Spleen (tissue), 11 donors: ENCODE measurements around the gene OR51V1. TPM values are rescaled to one million over a fixed set of nuclear protein-coding genes. Genes with fewer than 3 reads are reported as not detected.

Experiments
- DNase-seq: peaks from one replicate; pipeline ENCODE4 v3.0.0-alpha.2; 2020
- H3K27ac ChIP-seq, 8 donors: fragments of 200-600 bp; sonication (generic) in 7 of 8; 1 replicate in 4 of 8; 2 replicates in 4 of 8; pipeline versions ENCODE4 v1.5.0 to v1.8.0; 2016 to 2021; ENCODE audit warnings: inconsistent platforms in 4 of 8, mild to moderate bottlenecking in 4 of 8, moderate library complexity in 1 of 8
- H3K27me3 ChIP-seq, 7 donors: fragments of 200-600 bp; sonication (generic) in 6 of 7; replicated peaks in 1 of 7; 1 replicate in 4 of 7; 2 replicates in 3 of 7; pipeline versions ENCODE4 v1.5.0 to v1.8.0; 2016 to 2021; ENCODE audit warnings: inconsistent platforms in 3 of 7, mild to moderate bottlenecking in 1 of 7
- H3K36me3 ChIP-seq, 6 donors: fragments of 200-600 bp; sonication (generic) in 5 of 6; 1 replicate in 4 of 6; 2 replicates in 2 of 6; pipeline versions ENCODE4 v1.5.0 to v1.8.0; 2016 to 2021; ENCODE audit warnings: inconsistent platforms in 2 of 6
- H3K4me1 ChIP-seq, 6 donors: fragments of 200-600 bp; sonication (generic) in 5 of 6; 1 replicate in 3 of 6; 2 replicates in 3 of 6; pipeline versions ENCODE4 v1.5.0 to v1.8.0; 2016 to 2021; ENCODE audit warnings: inconsistent platforms in 3 of 6
- H3K4me3 ChIP-seq, 8 donors: fragments of 200-600 bp; sonication (generic) in 7 of 8; 1 replicate in 4 of 8; 2 replicates in 4 of 8; pipeline versions ENCODE4 v1.5.0 to v1.8.0; 2016 to 2021; ENCODE audit warnings: inconsistent platforms in 4 of 8, mild to moderate bottlenecking in 4 of 8, moderate library complexity in 2 of 8
- H3K9me3 ChIP-seq, 8 donors: fragments of 200-600 bp; sonication (generic) in 7 of 8; 1 replicate in 4 of 8; 2 replicates in 4 of 8; pipeline versions ENCODE4 v1.5.0 to v1.8.0; 2016 to 2021; ENCODE audit warnings: inconsistent platforms in 4 of 8
- POLR2A ChIP-seq, 3 donors: fragments of 450-650 bp; IDR thresholded peaks; one replicate each; pipeline ENCODE4 v1.5.1; 2017; ENCODE audit warnings: antibody characterized with exemption in 3 of 3, mild to moderate bottlenecking in 1 of 3
- POLR2AphosphoS5 ChIP-seq, 3 donors: sonication (generic); formaldehyde crosslinking; IDR thresholded peaks; one replicate each; pipeline ENCODE4 v1.5.1; 2017; ENCODE audit warnings: antibody characterized with exemption in 3 of 3
- WGBS, 5 donors: extraction: QIAGEN DNeasy Blood & Tissue Kit in 3 of 5; methylation state at CpG; one replicate each; pipeline versions ENCODE4 v1.1.5 to v1.1.7; 2013 to 2018; 5-methylcytosine and 5-hydroxymethylcytosine counted together
- intact Hi-C: fragments of 100-400 bp; cut with DNase I; formaldehyde crosslinking; loops from one replicate; pipeline ENCODE4 v1.15.0; 2023; ENCODE audit warnings: low total_unique reads
- polyA plus RNA-seq, 3 donors: library from polyadenylated mRNA; stranded (reverse); fragments of 200-250 nt; gene quantifications; one replicate each; pipeline ENCODE4 v1.2.1, GENCODE V29; 2013
- total RNA-seq, 7 donors: library from RNA; depleted of rRNA in 3 of 7; stranded (reverse); fragments of >200 nt in 3 of 7; fragmentation: NEBNext Ultra II Directional in 4 of 7; extraction: Animal tissue kit (Norgen Biotek cat#: 25700) in 4 of 7; gene quantifications; one replicate each; pipeline versions ENCODE4 v1.1.0 to v1.2.1, GENCODE V29; 2016 to 2021
- TF ChIP-seq, protein P1 (sequence below), 11 experiments: fragments of 200-600 bp in 7 of 11; fragments of 450-650 bp in 4 of 11; sonication (generic) in 4 of 11; IDR thresholded peaks in 8 of 11; conservative IDR thresholded peaks in 3 of 11; 1 replicate in 7 of 11; 2 replicates in 4 of 11; pipeline versions ENCODE4 v1.4.0 to v1.8.0; 2016 to 2021; ENCODE audit warnings: antibody characterized with exemption in 11 of 11, inconsistent platforms in 4 of 11, mild to moderate bottlenecking in 1 of 11
- donor health status: healthy with polysubstance abuse.
- donor health status: DM: no; HTN: no; CAD: no; lungs with moderate emphysema.
- donor health status: DM: no; HTN: no; CAD: no.
- donor health status: Bipolar disorder and iron deficiency.
- donor health status: healthy.
- donor health status: DM: no; HTN: no; CAD: no.
- donor health status: DM: yes; HTN: yes; CAD: no.

OR51V1 gene
- total and polyA plus RNA-seq, 10 donors = not detected

DNA sequence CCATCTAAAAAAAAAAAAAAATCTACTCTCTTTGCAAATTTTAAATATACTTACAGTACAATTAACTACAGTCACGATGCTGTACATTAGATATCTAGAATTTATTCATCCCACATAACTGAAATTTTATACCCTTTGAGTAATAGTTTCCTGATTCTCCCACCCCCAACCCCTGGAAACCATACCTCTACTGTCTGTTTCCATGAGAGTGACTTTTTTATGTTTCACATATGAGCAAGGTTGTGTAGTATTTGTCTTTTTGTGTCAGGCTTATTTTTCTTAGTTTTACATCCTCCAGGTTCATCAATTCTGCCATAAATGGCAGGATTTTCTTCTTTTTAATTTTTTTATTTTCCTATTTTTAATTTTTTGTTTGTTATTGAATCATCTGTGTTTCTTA is 23.2 kb upstream of the OR51V1 start:
- 50 to 85% (median 71%) methylated on average over 1 of the region's 1 CpG for WGBS, 5 donors
- TF ChIP-seq, protein P1, sequence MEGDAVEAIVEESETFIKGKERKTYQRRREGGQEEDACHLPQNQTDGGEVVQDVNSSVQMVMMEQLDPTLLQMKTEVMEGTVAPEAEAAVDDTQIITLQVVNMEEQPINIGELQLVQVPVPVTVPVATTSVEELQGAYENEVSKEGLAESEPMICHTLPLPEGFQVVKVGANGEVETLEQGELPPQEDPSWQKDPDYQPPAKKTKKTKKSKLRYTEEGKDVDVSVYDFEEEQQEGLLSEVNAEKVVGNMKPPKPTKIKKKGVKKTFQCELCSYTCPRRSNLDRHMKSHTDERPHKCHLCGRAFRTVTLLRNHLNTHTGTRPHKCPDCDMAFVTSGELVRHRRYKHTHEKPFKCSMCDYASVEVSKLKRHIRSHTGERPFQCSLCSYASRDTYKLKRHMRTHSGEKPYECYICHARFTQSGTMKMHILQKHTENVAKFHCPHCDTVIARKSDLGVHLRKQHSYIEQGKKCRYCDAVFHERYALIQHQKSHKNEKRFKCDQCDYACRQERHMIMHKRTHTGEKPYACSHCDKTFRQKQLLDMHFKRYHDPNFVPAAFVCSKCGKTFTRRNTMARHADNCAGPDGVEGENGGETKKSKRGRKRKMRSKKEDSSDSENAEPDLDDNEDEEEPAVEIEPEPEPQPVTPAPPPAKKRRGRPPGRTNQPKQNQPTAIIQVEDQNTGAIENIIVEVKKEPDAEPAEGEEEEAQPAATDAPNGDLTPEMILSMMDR (IDR thresholded peaks at IDR 0.05 in 8 of 11, conservative IDR thresholded peaks at IDR 0.05 in 3 of 11) = no peak
- TF ChIP-seq POLR2A (IDR thresholded peaks at IDR 0.05) (no peak), POLR2AphosphoS5 (IDR thresholded peaks at IDR 0.05) (no peak)
- DNase-seq = no peak
- H3K9me3 ChIP-seq = peaks cover 0 to 8% (median 0%) of the 10 kb centered on the region in 8 donors
- intact Hi-C loops = no loop called here
- no peak overlapping the region for H3K27ac ChIP-seq
- H3K27me3 ChIP-seq = no peaks in the 10 kb centered on the region
- no peaks in the 10 kb centered on the region for H3K4me1 ChIP-seq
- no peaks in the 10 kb centered on the region for H3K36me3 ChIP-seq
- no peak overlapping the region for H3K4me3 ChIP-seq

DNA sequence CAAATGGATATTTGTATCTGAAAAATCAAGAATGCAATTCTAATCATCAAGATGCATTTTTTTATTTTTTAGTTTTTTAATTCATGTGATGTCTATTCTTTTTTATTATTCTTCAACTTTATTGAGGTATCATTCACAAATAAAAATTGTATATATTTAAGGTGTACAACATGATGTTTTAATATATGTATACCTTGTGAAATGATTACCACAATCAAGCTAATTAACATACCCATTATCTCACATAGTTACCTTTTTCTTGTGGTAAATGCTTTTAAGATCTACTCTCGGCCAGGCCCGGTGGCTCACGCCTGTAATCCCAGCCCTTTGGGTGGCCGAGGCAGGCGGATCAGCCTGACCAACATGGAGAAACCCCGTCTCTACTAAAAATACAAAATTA is 22.7 kb upstream of the OR51V1 start:
- WGBS, 5 donors = 87 to 95% (median 88%) methylated on average over 6 of the region's 6 CpGs
- Histone ChIP-seq H3K4me1 (no peaks in the 10 kb centered on the region), H3K27ac (no peak overlapping the region), H3K36me3 (no peaks in the 10 kb centered on the region), H3K4me3 (no peak overlapping the region), H3K27me3 (no peaks in the 10 kb centered on the region), H3K9me3 (peaks cover 0 to 8% (median 0%) of the 10 kb centered on the region in 8 donors)
- no peak for DNase-seq
- intact Hi-C loops = no loop called here
- TF ChIP-seq, protein P1 (IDR thresholded peaks at IDR 0.05 in 8 of 11, conservative IDR thresholded peaks at IDR 0.05 in 3 of 11) = no peak
- TF ChIP-seq POLR2AphosphoS5 (IDR thresholded peaks at IDR 0.05) = no peak
- no peak for TF ChIP-seq POLR2A (IDR thresholded peaks at IDR 0.05)

DNA sequence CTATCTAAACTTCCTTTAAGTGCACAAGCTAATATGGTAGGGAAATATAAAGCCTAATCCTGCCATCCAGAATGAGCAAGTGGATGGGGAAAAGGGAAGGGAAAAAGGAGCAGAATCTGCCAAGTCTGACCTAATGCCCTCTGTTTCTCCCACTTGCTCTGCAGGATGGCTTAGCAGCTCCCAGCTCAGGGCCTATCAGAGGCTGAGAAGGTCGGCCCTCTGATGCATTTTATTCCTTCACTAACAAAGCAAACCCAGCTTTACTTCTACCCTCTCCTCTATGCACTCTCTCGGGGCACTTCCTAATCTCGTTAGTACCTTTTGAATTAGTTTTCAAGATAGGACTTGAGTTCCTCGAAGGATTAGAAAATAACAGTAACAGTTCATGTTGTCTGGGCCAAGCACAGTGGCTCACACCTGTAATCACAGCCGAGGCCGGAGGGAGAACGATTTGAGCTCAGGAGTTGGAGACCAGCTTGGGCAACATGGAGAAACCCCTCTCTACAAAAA is 9.9 kb upstream of the OR51V1 start:
- DNase-seq = no peak
- H3K4me1 ChIP-seq = no peaks in the 10 kb centered on the region

DNA sequence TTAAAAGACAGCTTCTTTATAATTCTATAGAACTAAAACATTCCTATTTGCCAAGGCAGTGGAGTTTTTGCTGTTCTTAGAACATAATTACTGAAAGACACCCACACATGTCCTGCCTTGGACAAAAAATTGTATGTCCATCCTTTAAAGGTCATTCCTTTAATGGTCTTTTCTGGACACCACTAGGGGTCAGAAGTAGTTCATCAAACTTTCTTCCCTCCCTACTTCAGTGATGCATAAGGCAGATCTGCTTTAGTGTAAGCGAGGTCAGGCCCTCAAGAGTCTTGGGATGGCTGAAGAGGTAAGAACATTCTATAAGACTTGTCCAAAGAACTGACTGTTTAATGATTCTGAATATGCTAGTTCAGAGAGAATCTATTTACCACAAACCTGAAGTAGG is 4.3 kb upstream of the OR51V1 start:
- no peak overlapping the region for H3K27ac ChIP-seq
- WGBS, 5 donors = 34 to 54% (median 45%) methylated on average over 1 of the region's 1 CpG
- H3K4me3 ChIP-seq = no peak overlapping the region
- H3K36me3 ChIP-seq = no peaks in the 10 kb centered on the region
- intact Hi-C loops = no loop called here
- TF ChIP-seq POLR2A (IDR thresholded peaks at IDR 0.05) = no peak
- TF ChIP-seq, protein P1 (IDR thresholded peaks at IDR 0.05 in 8 of 11, conservative IDR thresholded peaks at IDR 0.05 in 3 of 11) = peak in 3 of 11 experiments; percentile 9 to 30 (median 15)
- no peaks in the 10 kb centered on the region for H3K27me3 ChIP-seq
- H3K9me3 ChIP-seq = no peaks in the 10 kb centered on the region
- DNase-seq = no peak
- H3K4me1 ChIP-seq = no peaks in the 10 kb centered on the region

More for the DNA sequence above, 9.9 kb upstream of the OR51V1 start:
- Histone ChIP-seq H3K4me3 (no peak overlapping the region), H3K9me3 (no peaks in the 10 kb centered on the region), H3K27ac (no peak overlapping the region), H3K27me3 (no peaks in the 10 kb centered on the region), H3K36me3 (no peaks in the 10 kb centered on the region)
- TF ChIP-seq, protein P1 (IDR thresholded peaks at IDR 0.05 in 8 of 11, conservative IDR thresholded peaks at IDR 0.05 in 3 of 11) = no peak
- TF ChIP-seq POLR2AphosphoS5 (IDR thresholded peaks at IDR 0.05) (no peak), POLR2A (IDR thresholded peaks at IDR 0.05) (no peak)
- intact Hi-C loops = no loop called here
- 66 to 73% (median 70%) methylated on average over 7 of the region's 7 CpGs for WGBS, 5 donors
